GM10847 (cell line): ENCODE data around the gene MMP15.

ENCODE experiments used
- POLR2A ChIP-seq: IDR thresholded peaks from 2 replicates; pipeline ENCODE4 v1.6.1; 2011; ENCODE audit not compliant: insufficient read length; ENCODE audit errors: extremely low read depth

MMP15 gene

DNA sequence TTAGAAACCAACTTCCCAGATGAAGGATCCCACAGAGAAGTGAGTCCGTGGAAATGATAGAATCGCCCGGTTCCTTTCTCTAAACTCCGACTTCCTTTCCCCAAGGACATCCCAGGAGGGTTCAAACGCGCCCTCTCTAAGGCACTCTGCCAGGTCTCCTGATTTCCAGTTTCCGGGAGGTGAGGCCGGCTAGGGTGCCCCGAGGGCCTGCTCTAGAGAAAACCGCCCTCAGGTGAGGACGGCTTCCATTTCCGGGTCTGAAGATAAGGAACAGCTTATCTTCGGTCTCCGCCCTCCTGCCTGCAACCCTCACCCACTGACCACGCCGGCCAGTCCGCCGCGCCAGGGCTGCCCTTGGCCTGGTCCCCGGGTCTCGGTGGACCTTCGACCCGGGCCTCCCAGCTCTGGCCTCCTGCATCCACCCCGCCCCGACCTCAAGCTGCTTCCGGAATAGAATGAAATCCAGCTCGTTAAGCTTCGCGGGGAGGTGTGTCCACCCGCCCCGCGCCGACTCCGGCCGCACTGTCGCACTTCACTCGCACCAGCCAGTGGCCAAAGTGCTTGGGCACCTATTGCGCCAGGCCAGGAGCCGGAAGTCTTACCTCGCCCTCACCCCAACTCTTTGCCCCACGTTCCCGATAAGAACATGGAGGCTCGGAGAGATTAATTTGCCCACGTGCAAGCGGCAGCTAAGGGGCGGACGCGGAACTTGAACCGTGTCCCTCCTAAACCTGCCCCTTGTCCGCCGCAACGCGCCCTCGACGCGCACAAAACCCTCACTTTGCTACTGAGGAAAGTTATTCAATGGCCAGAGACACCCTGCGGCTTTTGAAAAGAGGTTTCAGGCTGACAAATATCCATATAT lies 836 bp upstream of the MMP15 start:
- TF ChIP-seq POLR2A: no peak

DNA sequence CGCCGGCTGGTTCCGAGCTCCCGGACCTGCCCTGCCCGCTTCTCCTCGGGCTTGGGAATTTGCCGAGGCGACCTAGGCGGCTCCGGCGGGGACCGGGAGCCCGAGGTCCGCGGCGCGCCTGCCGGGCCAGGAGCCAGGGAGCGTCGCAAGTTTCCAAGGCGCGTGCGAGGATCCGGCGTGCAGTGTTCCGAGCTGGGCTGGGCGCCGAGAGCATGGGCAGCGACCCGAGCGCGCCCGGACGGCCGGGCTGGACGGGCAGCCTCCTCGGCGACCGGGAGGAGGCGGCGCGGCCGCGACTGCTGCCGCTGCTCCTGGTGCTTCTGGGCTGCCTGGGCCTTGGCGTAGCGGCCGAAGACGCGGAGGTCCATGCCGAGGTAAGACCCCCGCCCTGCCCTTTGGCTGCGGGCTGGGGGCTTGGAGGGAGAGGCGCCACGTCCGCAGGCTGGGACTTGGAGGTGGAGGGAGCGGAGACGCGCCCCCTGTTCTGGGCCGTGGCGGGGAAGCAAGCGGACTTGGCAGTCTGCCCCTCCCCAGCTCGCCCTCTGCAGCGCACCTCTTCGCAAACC lies 668 bp downstream of the MMP15 start:
- no peak for TF ChIP-seq POLR2A

DNA sequence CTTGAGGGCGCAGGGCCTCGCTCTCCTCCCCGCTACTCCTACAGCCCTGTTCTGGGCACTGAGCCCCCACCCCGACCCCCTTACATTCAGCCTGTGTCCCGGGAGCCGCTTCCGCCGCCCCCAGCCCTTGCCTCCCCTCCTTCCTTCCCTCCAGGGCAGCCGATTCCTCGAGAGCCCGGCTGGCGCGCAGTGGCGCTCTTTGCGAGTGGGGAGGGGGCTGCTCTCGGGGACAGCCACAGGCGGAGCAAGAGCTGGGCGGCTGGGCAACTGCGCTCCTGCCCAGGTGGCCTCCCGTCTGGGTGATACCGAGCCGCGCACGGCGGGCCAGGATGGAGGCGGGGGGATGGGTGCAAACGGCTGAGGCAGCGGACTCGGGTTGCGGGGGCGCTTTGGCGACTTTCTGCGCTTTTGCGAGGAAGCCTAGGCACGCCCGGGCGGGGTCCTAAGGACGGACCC lies 1.2 kb downstream of the MMP15 start:
- no peak for TF ChIP-seq POLR2A

DNA sequence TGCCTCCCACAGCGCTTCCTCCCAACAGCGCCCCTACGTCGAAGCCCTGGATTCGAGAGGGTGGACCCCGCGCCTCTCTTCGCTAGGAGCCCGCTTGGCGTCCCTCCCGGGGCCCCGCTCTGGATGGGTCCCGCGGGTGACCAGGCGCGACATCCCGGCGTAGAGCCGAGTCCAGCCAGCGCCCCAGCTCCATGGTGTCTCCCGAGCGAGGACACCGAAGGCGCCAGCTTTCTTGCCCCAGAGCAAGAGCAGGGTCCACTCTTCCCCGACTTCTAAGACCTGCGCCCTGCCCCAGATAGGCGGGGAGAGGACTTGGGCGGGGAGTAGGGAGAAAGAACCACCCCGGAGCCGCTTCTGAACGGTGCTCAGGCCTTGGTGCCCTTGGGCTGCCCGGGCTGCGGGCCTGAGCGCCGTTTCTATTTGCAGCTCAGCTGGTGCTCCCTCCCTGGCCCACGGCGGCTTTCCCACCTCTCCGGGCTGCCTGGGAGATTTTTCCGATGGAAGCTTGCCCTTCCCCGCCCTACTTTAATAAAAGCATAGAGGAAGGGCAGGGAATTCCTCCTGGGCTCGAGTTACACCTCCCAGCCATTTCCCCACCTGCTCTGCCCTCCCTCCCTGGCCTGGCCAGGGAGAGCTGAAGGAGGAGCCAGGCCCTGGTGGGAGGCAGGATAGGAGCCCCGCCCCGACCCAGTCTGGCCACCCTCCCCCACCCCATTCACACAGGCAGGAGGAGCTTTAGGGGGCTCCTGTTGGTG lies 1.8 kb downstream of the MMP15 start:
- TF ChIP-seq POLR2A: no peak

DNA sequence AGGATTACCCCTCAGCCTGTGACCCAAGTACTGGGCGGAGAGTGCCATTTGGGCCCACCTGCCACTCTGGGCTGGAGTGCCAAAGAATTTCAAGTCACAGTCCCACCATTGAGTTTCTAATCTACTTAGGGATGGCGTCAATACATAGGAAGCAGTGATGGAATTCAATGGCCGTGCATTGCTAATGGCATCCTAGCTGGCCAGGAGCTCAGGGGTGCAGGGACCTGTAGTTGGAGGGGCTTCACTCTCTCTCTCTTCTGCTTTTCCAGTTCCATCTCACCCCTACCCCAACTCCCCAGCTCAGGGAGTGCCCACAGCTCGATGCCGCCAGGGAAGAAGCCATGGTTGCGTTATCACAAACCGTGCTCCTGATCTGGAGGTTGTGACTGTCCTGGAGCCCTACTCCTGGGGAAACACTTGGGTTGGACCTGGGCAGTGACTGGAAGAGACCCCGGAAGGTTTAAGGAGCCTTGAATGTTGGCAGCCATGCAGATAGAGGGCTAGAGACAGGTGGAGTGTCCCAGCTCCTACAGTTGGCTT lies 2.4 kb downstream of the MMP15 start:
- TF ChIP-seq POLR2A: no peak

DNA sequence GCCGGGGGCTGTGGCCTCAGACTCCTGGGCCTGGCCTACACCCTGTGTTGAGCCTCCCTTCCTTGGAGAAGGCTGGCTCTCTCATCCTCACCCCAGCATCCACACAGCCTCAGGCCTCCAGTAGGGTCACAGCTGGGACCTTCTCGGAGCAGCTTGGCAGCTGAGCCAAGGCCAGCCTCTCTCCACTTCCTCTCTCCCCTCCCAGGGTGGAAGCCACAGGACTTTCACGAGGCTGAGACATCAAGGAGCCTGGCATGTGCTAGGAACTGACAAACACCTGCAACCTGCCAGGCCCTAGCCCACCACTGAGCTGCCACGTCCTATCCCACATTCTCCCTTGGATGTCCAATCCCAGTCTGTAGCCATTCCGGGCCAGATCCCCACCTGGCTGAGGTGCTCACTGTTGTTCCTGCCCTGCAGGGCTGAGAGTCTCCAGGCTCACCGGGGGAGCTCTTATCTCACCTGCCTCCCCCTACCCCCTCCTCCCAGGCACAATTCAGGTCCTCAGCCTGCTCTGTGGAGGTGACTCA lies 3.1 kb downstream of the MMP15 start:
- TF ChIP-seq POLR2A: no peak

DNA sequence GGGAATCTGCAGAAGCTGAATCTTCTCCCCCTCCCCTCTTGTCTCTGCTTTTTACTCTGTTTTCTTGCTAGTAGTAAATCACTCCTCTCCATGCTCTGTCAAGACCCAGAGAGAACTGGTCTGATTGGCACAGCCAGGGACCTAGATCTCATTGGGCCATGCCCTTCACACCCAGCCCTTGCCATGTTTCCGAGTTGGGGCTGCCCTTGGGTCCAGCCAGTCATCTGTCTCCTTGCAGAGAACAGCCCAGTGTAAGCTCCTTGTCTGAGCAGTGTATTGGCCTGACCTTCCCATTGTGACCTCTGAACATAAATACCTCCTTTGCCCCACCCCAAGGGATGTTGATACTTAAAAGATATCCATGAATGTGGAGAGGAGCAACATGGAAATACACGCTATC lies 3.9 kb downstream of the MMP15 start:
- no peak for TF ChIP-seq POLR2A

DNA sequence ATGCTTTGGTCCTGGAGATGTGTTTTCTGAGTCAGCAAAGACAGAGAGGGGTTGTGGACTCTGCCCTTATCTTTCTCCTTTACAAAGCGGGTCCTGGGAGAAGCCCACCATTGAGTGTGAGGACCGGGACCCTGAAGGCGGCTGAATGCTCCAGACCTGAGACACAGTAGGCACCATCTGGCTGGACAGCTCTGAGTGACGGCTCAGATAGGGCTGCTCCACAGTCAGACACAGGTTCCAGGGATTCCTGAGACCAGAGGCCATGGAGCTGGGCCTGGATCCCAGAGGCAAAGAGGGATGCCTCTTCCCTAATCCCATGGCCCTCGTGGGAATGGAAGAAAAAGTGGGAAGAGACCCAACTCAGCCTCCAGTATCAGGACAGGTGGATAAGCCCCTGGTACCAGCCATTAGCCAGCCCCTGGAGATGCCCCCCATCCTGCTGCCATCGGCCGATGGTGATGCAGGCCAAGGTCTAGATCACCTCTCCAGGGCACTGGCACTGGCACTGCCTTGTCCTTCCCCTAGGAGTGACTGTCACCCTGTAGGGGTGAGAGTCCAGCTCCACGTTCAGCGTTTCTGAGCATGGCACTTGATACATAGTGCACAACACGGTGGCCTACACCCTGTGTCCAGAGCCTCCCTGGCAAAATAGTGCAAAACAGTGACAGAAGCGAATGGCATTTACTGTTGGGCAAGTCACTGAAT lies 4.7 kb downstream of the MMP15 start:
- TF ChIP-seq POLR2A: no peak

DNA sequence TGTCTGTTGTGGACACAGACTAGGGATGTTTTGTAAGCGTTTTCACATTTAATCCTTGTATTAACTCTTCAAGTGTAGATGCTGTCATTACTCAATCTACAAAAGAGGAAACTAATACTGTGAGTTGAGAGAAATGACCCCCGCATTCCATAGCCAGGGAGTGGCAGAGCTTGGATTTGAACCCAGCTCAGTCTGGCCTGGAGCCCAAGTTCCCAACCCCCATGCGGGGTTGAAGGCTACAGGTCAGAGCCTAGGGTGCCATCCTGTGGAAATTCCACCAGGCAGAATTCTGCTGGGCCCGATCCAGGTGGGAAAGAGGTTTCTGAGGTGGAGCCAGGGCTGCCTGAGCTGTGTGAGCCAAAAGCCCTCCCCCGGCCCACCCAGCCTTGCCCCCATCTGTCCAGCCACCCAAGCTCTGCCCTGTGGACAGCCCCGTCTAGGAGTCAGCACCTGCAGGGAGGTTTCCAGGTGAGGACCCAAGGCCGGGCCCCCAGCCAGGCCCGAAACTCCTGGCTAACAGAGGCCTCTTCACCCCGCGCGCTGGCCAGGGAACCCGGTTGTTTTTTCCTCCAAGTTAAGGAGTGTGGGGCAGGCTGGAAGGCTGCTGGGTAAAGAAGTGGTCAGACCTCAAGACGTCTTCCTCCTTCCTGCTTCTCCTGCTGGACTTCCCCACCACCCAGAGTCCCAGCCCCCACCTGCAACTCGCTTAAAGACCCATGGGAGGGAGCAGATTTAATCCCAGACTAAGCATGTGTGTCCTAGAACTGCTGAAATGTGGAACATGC lies 5.7 kb downstream of the MMP15 start:
- TF ChIP-seq POLR2A: no peak

DNA sequence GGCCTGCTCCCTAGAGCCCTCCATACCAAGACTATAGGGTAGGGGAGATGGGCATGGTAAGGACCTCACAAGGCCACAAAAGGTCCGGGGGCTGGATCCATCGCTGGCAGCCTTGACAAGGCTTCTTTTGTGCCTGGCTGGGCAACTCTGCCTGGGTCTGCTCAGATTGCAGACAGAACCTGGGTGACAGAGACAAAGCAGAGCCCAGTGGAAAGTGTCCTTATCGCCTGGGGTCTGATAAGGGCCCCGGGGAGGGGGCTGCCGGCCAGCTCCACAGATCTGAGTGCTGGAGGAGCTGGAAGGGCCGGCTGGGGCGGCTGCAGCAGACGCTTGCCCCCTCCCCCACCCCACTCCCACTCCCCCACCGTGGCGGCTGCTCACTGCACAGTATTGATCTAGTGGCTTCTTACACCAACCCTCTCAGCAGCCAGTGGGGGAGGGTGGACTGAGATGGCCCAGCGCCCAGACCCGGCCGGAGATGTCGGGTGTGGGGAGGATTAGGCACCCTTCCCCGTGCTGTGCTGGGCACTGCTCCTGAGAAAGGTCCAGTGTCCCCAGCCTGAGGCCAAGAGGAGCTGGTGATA lies 7.2 kb downstream of the MMP15 start:
- no peak for TF ChIP-seq POLR2A

DNA sequence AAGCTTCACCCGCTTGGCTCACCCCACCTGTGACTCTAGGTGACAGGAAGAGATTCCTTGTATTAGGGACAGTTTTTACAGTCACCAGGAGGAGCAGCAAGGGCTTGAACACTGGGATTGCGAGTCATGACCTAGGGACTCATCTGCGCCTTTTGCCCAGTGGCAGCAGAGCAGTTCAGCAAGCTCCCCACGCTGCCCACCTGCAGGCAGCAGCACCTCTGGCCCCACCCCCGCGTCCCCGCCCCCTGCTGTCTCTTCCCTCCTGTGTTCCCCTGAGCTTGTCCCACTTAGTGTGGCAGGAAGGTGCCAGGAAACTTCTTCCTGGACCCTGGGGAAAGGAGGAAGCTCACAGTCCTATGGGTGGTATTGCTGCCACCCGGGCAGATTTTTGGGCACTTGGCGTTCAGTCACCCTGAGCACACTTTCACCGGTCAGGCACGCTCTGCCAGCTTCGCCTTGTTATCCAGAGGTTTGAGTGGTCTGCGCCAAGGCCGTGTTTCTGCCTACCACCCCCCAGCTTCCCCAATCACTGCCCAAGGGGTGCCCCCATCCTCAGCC lies 8.7 kb downstream of the MMP15 start:
- TF ChIP-seq POLR2A: no peak

DNA sequence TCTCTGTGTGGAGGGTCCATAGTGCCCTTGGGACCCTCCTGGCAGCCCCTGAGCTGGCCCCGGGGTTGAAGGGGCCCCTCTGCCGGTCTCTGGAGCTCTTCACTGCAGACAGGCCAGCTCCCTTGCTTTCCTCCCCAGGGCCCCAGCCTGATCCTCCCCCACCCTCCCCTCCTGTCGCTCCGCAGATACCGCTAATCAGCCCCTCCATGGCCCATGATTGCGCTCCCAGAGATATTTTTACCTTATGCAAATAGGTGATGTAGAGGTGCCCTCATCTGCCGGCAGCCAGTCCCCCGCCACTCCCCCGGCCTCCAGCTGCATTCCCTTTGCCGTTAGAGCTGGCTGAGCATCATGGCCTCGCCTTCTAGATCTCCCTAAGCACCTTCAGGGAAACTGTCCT lies 9.2 kb downstream of the MMP15 start:
- TF ChIP-seq POLR2A: no peak

DNA sequence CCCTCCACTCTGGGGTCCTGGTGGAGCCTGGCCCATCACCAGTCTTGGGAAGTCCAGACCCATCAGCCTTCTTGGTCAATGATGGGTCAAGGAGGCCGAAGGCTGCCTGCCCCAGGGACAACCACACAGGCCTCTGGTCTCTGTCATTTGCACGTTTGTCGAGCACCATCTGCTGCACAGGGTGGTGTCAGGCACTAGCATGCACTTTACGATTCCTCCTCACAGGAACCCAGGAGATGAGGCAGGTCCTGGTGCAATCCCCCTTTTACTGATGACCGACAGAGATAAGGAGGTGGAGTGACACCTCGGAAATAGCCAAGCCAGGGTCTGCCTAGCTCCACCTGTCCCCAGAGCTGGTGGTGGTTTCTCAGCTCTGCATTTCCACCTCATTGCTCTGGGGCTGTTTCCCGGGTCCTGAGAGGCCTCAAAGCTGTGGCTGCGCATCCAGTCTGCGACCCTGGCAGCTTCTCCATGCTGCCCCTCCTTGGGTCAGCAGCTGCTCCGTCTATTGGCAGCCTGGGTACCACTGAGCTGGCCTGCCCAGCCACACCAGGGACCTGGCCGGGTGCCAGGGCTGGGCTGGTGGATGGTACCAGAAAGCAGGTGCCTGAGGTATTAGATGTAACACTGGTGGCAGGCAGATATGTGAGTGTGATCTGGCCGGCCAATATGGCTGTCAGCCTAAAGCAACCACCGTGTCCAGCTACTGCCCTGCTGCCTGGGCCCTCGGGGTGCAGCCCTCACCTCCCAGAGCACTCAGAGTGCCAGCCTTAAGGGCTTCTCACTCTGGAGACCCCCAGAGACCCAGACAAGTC lies 10.0 kb downstream of the MMP15 start:
- TF ChIP-seq POLR2A: no peak
